HG03460 (cell line): ENCODE data around the gene CYFIP2.

Source experiments
- ATAC-seq: cut with Tn5 transposase; IDR thresholded peaks from one replicate; pipeline ENCODE4 v1.9.1; 2021; ENCODE audit not compliant: unreplicated experiment

The CYFIP2 gene

GRCh38 chr5:157285310-157286035, 19.6 kb downstream of the CYFIP2 start:
- ATAC-seq: no peak

GRCh38 chr5:157286761-157287211, 20.9 kb downstream of the CYFIP2 start:
- no peak for ATAC-seq

DNA sequence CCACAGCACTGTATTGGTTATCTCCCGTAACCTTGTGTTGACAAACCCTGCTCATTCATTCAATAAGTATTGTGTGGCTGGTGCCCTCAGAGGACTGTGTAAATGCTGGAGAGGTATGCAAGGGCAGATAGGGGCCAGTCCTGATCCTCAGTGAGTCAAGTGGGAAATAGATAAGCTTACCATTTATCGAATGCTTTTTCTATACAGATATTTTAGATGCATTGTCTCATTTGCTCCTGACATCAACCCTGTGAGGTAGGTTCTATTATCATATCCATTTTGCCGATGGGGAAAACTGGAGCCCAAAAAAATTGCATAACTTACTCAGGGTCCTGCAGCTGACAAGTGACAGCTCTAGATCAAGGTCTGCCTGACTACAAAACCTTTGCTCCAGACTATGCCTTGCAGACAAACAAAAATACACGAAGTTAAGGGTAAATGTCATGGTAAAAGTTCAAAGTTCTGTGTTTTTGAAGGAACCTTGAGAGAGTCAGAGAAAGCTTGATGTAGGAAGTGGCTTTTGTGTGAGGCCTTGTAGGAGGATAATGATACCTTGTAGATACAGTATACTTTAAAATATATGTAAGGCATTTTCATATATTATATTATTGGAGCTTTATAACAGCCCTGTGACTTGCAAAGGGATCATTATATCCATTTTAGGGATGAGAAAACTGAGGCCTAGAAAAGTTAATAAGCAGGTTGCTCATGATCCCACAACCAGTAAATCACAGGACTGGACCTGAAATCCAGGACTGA, 22.7 kb downstream of the CYFIP2 start:
- no peak for ATAC-seq

- ATAC-seq: no peak
Measured at GRCh38 chr5:157289164-157289819, 23.4 kb downstream of the CYFIP2 start.

DNA sequence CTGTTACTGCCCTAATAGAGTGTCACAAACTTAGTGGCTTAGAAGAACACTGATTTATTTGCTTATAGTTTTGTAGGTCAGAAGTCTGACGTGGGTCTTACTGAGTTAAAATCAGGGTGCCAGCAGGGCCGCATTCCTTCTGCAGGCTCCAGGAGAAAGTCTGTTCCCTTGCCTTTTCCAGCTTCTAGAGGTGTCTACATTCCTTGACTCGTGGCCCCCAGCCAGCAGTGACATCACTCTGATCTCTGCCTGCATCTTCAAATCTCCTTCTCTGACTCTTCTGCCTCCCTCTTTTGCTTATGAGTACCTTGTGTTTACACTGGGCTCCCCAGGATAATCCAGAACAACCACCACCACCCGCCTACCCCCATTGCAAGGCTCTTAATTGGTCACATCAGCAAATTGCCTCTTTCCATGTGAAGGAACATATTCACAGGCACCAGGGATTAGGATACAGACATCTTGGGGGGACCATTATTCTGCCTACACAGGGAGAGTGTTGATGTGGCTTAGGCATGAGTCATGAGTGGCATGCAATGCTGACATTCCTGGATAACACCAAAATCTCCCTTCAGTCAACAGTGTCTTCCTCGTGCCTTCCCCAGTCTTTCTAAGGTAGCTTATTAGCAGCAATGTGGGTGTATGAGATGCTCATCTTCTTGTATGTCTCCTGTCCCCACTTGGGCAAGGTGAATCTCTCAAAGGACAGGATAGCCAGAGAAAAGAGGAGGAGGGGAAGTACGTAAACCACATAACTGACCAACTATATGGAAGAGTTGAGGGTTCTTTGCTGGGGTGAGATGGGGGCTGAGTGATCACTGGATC, 24.4 kb downstream of the CYFIP2 start:
- ATAC-seq: no peak

DNA sequence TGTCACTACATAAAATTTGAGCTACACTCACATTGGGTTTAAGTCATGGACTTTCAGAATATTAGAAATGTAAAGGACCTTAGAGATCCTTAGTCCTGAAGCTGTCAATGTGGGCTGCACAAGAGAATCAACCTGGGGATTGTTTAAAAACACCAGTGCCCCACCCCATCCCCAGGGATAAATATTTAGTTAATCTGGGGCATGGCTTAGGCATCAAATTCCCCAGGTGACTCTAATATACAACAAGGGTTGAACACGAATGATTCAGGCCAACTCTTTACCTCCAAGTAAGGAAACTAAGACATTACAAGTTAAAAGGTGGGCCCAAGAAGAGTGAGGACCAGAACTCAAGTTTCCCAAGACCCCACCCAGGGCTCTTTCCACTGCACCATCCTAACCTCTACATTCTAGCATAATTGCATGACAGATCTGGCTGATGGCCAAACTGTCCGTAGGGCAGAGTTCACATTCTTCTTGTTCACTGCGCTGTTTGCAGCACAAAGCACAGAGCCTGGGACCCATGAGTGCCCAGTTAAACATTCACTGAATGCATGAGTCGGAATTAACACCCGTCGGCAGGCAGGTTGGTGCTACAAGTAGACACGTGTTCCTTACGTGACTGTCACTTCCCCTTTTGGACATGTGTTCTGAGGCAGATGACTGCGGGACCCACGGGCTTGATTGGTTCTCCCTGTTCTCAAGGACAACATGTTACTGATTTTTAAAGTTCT, 25.2 kb downstream of the CYFIP2 start:
- peak; percentile 95 for ATAC-seq

GRCh38 chr5:157292599-157292998, 26.7 kb downstream of the CYFIP2 start:
- ATAC-seq: no peak

GRCh38 chr5:157294407-157295091, 28.6 kb downstream of the CYFIP2 start:
- no peak for ATAC-seq

DNA sequence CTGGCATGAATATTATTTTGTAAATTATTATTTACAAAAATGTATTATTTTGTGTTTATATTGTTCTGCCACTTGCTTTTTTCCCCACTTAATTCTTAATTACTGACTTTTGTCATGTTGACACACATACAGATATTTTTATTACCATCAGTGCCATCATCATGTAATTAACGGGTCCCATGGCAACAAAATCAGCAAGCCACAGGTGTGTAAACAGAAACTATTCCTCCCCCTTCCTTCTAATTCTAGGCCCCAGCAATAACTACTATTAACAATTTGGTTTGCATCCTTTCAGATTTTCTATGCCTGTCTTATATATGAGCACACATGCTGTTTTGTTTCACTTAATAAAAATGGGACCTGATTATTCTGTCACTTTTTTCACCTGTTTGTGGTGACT, 29.3 kb downstream of the CYFIP2 start:
- no peak for ATAC-seq

GRCh38 chr5:157300564-157300963, 34.6 kb downstream of the CYFIP2 start:
- no peak for ATAC-seq

DNA sequence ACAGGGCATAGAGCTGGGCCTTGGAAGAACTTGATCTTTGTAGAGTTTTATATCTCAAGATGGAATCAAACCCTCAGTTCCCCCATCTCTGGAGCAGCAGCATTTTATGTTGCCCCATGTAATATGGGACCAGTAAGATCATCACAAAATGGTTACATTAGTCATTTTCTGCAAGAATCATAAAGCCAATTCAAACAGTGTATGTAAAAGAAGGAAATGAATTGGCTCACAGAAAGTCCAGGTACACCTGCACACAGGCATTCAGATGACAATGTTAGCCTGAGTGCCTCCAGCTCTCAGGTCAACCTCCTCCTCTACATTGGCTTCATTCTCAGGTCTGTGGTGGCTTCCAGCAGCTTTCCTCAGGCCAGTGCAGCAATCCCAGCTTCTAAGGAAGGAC, 35.1 kb downstream of the CYFIP2 start:
- no peak for ATAC-seq

GRCh38 chr5:157303023-157303422, 37.1 kb downstream of the CYFIP2 start:
- ATAC-seq: no peak

DNA sequence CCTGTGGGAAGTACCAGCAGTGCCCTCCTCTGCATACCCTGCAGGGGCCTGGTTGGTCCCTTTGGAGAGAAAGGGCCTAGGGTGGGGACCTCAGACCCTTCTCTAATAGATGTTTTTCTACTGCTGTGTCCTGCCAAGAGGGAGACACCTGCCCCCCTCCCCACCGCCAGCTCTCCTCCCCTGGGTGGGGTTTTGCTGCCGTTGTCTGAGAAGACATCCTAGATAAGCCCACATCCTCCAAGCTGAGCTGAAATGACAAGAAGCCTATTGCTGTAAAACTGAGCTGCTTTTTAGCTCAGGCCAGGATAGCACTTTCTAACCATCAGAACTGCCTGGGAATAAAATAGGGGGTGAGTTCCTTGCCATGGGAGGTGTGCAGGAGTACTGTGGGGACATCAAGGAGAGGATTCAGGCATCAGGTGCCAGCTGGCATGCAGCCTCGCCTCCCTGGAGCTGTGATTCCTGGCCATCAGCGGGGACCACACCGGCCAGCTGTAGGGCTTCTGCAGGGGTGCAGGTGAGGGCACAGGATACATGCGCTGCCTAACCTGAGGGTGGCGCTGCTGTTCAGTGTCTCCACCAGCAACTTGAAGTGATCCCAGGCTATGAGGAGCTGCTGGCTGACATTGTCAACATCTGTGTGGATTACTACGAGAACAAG, 37.9 kb downstream of the CYFIP2 start:
- ATAC-seq: no peak

GRCh38 chr5:157306081-157306480, 40.2 kb downstream of the CYFIP2 start:
- ATAC-seq: no peak

- ATAC-seq: no peak
Measured at GRCh38 chr5:157306692-157307471, 41.0 kb downstream of the CYFIP2 start.

GRCh38 chr5:157308836-157309465, 43.0 kb downstream of the CYFIP2 start:
- ATAC-seq: peak; percentile 54

DNA sequence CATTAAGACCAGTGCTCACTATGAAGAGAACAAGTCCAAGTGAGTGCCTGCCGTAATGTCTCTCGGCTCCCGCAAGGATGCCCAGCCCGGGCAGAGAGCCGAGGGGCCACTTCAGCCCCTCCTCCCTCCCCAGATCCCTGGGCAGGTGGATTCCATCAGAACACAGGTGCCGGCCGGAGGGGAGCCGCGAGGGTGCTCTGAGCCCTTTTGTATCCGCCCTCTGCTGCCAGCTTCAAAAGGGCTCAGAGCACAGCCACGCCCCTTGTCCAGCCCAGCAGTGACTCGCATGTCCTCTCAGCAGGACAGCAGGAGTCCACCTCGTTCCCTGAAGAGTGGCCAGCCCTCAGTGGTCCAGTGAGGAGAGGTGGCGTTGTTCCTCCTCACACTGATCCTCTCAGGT, 43.9 kb downstream of the CYFIP2 start:
- ATAC-seq: no peak

GRCh38 chr5:157311595-157311994, 45.7 kb downstream of the CYFIP2 start:
- no peak for ATAC-seq
